ENCODE results near the gene FADS6. TPM values are rescaled to one million over a fixed set of nuclear protein-coding genes. Genes with fewer than 3 reads are reported as not detected.

Gene FADS6
- total and polyA plus RNA-seq, 2 of the 13 experiments (the other 11 are each of a cell fraction or from before 2014, with no cell fraction given): 0.11 TPM

- TF ChIP-seq MYPOP (CRISPR knock-in tag; IDR thresholded peaks at IDR 0.05): peak; percentile 68; the same call in 1 of the 2 replicates
- TF ChIP-seq NR2F6 (IDR thresholded peaks at IDR 0.05): no peak
- peak; percentile 56; the same call in 1 of the 2 replicates for TF ChIP-seq NR2F6 (CRISPR knock-in tag; IDR thresholded peaks at IDR 0.05)
- TF ChIP-seq RARG (CRISPR knock-in tag; IDR thresholded peaks at IDR 0.05; ENCODE audit: low read depth): no peak
- peak; percentile 84; the same call in 1 of the 2 replicates for TF ChIP-seq ZSCAN20 (CRISPR knock-in tag; IDR thresholded peaks at IDR 0.05; ENCODE audit: borderline replicate concordance)
- TF ChIP-seq ZNF136 (CRISPR knock-in tag; IDR thresholded peaks at IDR 0.05; ENCODE audit: low read depth): no peak
- peak; percentile 85 for TF ChIP-seq NFAT5 (CRISPR knock-in tag; IDR thresholded peaks at IDR 0.05)
- TF ChIP-seq ZSCAN9 (CRISPR knock-in tag; IDR thresholded peaks at IDR 0.05; ENCODE audit: borderline replicate concordance): 0 out of 2 replicates have a peak, but pooled peaks have one; percentile 85
- peak; percentile 79 for TF ChIP-seq MXD3 (CRISPR knock-in tag; IDR thresholded peaks at IDR 0.05)
- TF ChIP-seq U2AF2 (IDR thresholded peaks at IDR 0.05; ENCODE audit: low read depth, low read length): no peak
- TF ChIP-seq THAP9 (CRISPR knock-in tag; IDR thresholded peaks at IDR 0.05; ENCODE audit: borderline replicate concordance): peak; percentile 8; the same call in 1 of the 2 replicates
- TF ChIP-seq CTCF (CRISPR knock-in tag; IDR thresholded peaks at IDR 0.05): peak; percentile 26
- peak; percentile 84; the same call in 1 of the 2 replicates for TF ChIP-seq ZNF33B (CRISPR knock-in tag; IDR thresholded peaks at IDR 0.05)
- TF ChIP-seq ZNF143 (CRISPR knock-in tag; IDR thresholded peaks at IDR 0.05): peak; percentile 15; the same call in 1 of the 2 replicates
- TF ChIP-seq GATAD2A (CRISPR knock-in tag; IDR thresholded peaks at IDR 0.05): no peak
- TF ChIP-seq ZFP82 (CRISPR knock-in tag; IDR thresholded peaks at IDR 0.05; ENCODE audit: borderline replicate concordance): 0 out of 2 replicates have a peak, but pooled peaks have one; percentile 73
- TF ChIP-seq LCORL (IDR thresholded peaks at IDR 0.05): no peak
- no peak; the same call in none of the 2 replicates for TF ChIP-seq LCORL (CRISPR knock-in tag; IDR thresholded peaks at IDR 0.05)
- TF ChIP-seq FOXA3 (CRISPR knock-in tag; IDR thresholded peaks at IDR 0.05): peak; percentile 37; the same call in 1 of the 2 replicates
Observed at GRCh38 chr17:74872313-74873036, 21.0 kb downstream of the FADS6 start, which contains the start of gene FDXR (continued).
